Measurements from ENCODE around the gene RXFP1.

GRCh38 chr4:158644356-158644755 is 122.7 kb downstream of the RXFP1 start:
- TF ChIP-seq SMC3 (conservative IDR thresholded peaks at IDR 0.05; ENCODE audit: poor library complexity), result no peak
- TF ChIP-seq CTCF (IDR thresholded peaks at IDR 0.05; ENCODE audit: poor library complexity, severe bottlenecking), result no peak
- no peak for TF ChIP-seq EZH2 (IDR thresholded peaks at IDR 0.05; ENCODE audit: borderline replicate concordance, insufficient read depth, low read length, poor library complexity, severe bottlenecking)
- TF ChIP-seq POLR2AphosphoS5 (IDR thresholded peaks at IDR 0.05), result no peak

Measured in neural cell (in vitro differentiated cells).